T-cell (primary cell): ENCODE data around the gene USP2. TPM values are rescaled to one million over a fixed set of nuclear protein-coding genes. Genes with fewer than 3 reads are reported as not detected.

ENCODE experiments used
- ATAC-seq, 4 experiments: fragments of 200-7000 bp in 3 of 4; fragments of 150-1000 bp in 1 of 4; cut with Tn5 transposase; replicated peaks in 1 of 4; 1 replicate in 3 of 4; 2 replicates in 1 of 4; pipeline ENCODE4 v1.10.0; 2021; ENCODE audit warnings: moderate library complexity in 3 of 4, mild to moderate bottlenecking in 2 of 4, moderate number of reproducible peaks in 1 of 4
- CTCF ChIA-PET, 2 donors: fragments of 300-600 bp; sonication (Branson Sonifier 250); formaldehyde crosslinking; loops; one replicate each; lab custom pipeline; 2022; ENCODE audit warnings: antibody characterized with exemption in 2 of 2; lab: Charles Lee
- POLR2A ChIA-PET, 2 donors: fragments of 300-600 bp; sonication (Branson Sonifier 250); formaldehyde crosslinking; loops; one replicate each; lab custom pipeline; 2022; ENCODE audit warnings: antibody characterized with exemption in 2 of 2; lab: Charles Lee
- DNase-seq, 35 experiments: peaks; one replicate each; pipeline versions ENCODE4 v3.0.0 to v3.0.0-alpha.2; 2013 to 2023
- H3K27ac ChIP-seq: one replicate; pipeline ENCODE4 v1.5.1; 2013; ENCODE audit warnings: low read length
- H3K27me3 ChIP-seq, 2 experiments: replicated peaks in 1 of 2; 1 replicate in 1 of 2; 2 replicates in 1 of 2; pipeline versions ENCODE4 v1.6.1 to v1.7.0; 2013; ENCODE audit warnings: low read length in 1 of 2, mixed read lengths in 1 of 2; ENCODE audit not compliant: control insufficient read depth in 2 of 2, insufficient read depth in 2 of 2; ENCODE audit errors: extremely low read depth in 1 of 2
- H3K36me3 ChIP-seq, 2 donors: 1 replicate in 1 of 2; 2 replicates in 1 of 2; pipeline versions ENCODE4 v1.6.1 to v1.7.0; 2013; ENCODE audit warnings: low read length in 1 of 2; ENCODE audit not compliant: control insufficient read depth in 2 of 2, insufficient read depth in 1 of 2; ENCODE audit errors: extremely low read depth in 1 of 2
- H3K4me1 ChIP-seq, 2 experiments: 1 replicate in 1 of 2; 2 replicates in 1 of 2; pipeline versions ENCODE4 v1.6.1 to v1.7.0; 2013; ENCODE audit warnings: low read length in 2 of 2, mixed read lengths in 1 of 2; ENCODE audit not compliant: insufficient read depth in 2 of 2, control insufficient read depth in 1 of 2; ENCODE audit errors: extremely low read depth in 1 of 2
- H3K4me3 ChIP-seq, 2 donors: 1 replicate in 1 of 2; 2 replicates in 1 of 2; pipeline versions ENCODE4 v1.5.1 to v1.7.0; 2013; ENCODE audit warnings: mild to moderate bottlenecking in 2 of 2, low read length in 1 of 2, moderate library complexity in 1 of 2; ENCODE audit not compliant: control insufficient read depth in 1 of 2; ENCODE audit errors: extremely low read depth in 1 of 2
- H3K9me3 ChIP-seq: 2 replicates; pipeline ENCODE4 v1.7.0; 2013
- H3K27ac Mint-ChIP-seq, 2 donors: one replicate each; pipeline ENCODE4 v1.8.0; 2020 to 2021; ENCODE audit warnings: mild to moderate bottlenecking in 2 of 2, mixed read lengths in 2 of 2
- H3K27me3 Mint-ChIP-seq, 2 donors: one replicate each; pipeline ENCODE4 v1.8.0; 2021 to 2022; ENCODE audit warnings: mixed read lengths in 2 of 2
- H3K36me3 Mint-ChIP-seq: one replicate; pipeline ENCODE4 v1.8.0; 2021; ENCODE audit warnings: mixed read lengths
- H3K4me1 Mint-ChIP-seq, 3 donors: one replicate each; pipeline ENCODE4 v1.8.0; 2020 to 2022; ENCODE audit warnings: mixed read lengths in 3 of 3, mild to moderate bottlenecking in 1 of 3
- H3K4me3 Mint-ChIP-seq, 3 donors: one replicate each; pipeline ENCODE4 v1.8.0; 2020 to 2022; ENCODE audit warnings: mild to moderate bottlenecking in 3 of 3, mixed read lengths in 3 of 3, moderate library complexity in 3 of 3
- H3K9me3 Mint-ChIP-seq, 3 donors: one replicate each; pipeline ENCODE4 v1.8.0; 2020 to 2022; ENCODE audit warnings: mixed read lengths in 3 of 3
- WGBS: methylation state at CpG from one replicate; pipeline ENCODE4 v1.1.5; 2013; ENCODE audit warnings: missing lambda C conversion rate; ENCODE audit not compliant: insufficient coverage; 5-methylcytosine and 5-hydroxymethylcytosine counted together
- total RNA-seq, 35 experiments: library from RNA in 6 of 35; stranded (reverse) in 6 of 35; fragments of 120-200 nt in 1 of 35; gene quantifications; one replicate each; pipeline versions ENCODE4 v1.2.1 to v1.2.4 and lab custom pipeline; 2013 to 2026

USP2 gene
- total RNA-seq, 5 donors from 2014 or later (not counting 1 experiment from before 2014, with no cell fraction given), result 0.13 to 3.2 (median 0.44) TPM

DNA sequence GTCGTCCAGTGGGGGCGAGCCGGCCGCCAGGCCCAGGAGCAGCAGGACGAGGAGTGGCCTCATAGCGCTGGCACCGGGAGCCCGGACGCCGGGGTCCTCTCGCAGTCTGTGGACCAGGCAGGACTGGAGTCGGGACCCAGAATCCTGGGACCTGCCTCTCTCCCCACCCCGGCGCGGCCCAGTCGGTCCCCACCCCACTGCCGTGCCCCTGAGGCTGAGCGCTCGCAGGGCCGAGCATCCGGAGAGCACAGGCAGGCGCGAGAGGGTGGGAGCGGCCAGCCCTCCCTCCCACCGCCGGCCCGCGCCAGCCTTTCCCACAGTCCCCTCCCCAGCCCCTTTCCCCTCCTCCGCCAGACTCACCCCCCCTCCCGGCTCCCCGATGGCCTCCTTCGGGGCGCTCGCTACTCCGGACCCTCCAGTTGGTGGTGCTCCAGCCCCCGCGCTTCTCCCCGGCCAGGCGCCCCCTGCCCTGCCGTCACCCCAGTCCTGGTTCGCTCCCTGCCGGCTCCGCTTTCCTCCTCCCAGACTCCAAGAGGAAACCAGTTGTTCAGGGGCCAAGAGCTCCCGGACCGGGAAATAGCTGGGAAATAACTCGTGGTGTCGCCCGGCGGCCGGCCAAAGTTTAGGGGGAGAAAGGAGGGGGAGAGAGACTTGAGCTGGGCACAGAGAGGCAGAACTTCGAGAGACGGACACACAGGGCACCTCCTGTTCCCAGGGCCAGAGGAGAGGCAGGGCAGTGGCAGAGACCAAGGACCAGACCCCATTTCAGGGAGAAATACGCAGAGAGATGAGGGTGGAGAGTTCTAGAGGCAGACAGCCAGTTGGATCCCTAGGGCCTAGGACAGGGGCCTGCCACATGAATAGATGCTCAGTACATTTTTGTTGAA, 40.9 kb downstream of the USP2 start, which contains the start of gene C1QTNF5:
C1QTNF5 (minus strand) TSS at position 549 of the 887 bp plus-strand sequence; CDS start at position 63, 486 bp downstream.
- H3K4me3 ChIP-seq, result peak within 1 kb of the TSS in 1 of 2 donors; percentile 32
- no peaks in the 10 kb centered on the region for H3K9me3 ChIP-seq
- WGBS, result 13% methylated on average over 49 of the region's 53 CpGs
- H3K9me3 Mint-ChIP-seq, result no peaks in the 10 kb centered on the region
- POLR2A ChIA-PET, result interaction anchor here in 1 of 2 donors (0.6 kb wide), 1 partner anchor 864 kb away, joined by 6 read pairs; no protein-coding TSS in a partner anchor
- CTCF ChIA-PET, result no interaction called here
- peaks cover 9 to 42% of the 10 kb centered on the region in 2 experiments for H3K4me1 ChIP-seq
- H3K27me3 ChIP-seq, result peaks cover 6 to 74% of the 10 kb centered on the region in 2 experiments
- H3K36me3 Mint-ChIP-seq, result peaks cover 7% of the 10 kb centered on the region
- peaks cover 23 to 43% of the 10 kb centered on the region in 2 donors for H3K27me3 Mint-ChIP-seq
- H3K27ac ChIP-seq, result no peak within 1 kb of the TSS
- ATAC-seq, result peak in 2 of 4 experiments; percentile 7 to 20
- no peak within 1 kb of the TSS for H3K27ac Mint-ChIP-seq
- H3K36me3 ChIP-seq, result peaks cover 2 to 6% of the 10 kb centered on the region in 2 donors
- DNase-seq, result no peak
- peaks cover 24 to 33% (median 24%) of the 10 kb centered on the region in 3 donors for H3K4me1 Mint-ChIP-seq
- H3K4me3 Mint-ChIP-seq, result peak within 1 kb of the TSS in 1 of 3 donors; percentile 20

DNA sequence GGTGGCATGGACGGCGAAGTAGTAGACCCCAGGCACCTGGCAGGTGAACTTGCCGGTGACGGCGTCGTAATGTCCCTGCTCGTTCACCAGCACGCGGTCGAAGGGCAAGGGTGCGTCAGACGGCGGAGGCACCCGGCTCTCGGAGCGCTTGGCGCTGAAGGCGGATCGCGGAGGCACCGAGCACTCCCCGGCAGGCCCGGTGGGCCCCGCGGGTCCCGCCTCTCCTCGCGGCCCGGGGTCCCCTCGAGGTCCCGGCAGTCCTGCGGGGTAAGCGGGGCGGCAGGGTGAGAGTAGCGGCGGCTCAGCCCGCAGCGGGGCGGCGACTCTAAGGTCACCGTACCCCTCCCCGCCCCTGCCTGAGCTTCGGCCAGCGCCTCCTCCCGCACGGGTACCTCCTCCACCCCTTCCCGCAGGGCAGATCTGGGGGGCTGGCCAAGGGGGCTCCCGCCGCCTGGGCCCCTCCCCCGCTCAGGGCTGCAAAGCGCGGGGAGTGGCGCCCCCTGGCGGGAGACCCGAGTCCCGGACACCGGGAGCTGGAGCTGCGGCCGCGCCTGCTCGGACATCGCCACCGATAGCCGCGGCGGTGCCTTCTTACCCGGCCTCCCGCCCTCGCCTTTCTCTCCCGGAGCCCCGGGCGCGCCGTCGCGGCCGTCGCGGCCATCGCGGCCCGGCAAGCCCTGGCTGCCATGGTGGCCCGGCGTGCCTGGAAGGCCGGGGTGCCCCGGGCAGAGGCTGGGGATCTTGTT, 41.7 kb downstream of the USP2 start:
- POLR2A ChIA-PET, result no interaction called here

DNA sequence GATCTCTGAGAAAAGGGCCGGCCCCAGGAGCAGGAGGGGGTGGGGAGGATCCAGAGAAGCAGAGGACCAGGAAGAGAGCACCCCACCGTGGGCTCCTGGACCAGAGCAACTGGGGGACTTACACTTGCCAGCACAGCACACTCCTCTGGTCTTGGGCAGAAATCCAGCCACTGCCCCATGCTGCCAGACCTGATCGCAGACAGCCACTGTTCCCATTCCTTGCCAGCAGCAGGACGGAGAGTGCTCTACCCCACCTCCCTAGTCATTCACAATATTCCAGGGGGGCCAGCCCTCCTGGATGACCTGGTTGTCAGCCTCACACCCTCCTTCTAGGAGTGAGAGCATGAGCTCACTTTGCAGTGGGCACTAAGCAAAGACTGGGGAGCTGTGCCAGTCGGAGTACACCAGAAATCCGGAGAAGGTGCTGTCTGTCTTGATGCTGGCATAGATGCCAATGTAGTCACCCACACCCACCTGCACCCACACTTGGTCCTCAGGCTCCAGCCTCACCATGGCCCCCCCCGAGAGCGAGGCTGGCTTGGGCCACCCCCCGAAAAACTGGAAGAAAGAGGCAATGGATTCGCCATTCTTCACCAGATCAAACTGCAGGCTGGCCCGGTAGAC, 42.4 kb downstream of the USP2 start:
- Histone ChIP-seq H3K36me3 (peaks cover 2 to 6% of the 10 kb centered on the region in 2 donors), H3K27me3 (peaks cover 6 to 59% of the 10 kb centered on the region in 2 experiments), H3K9me3 (no peaks in the 10 kb centered on the region), H3K4me3 (no peak overlapping the region), H3K27ac (no peak overlapping the region), H3K4me1 (peaks cover 14 to 52% of the 10 kb centered on the region in 2 experiments)
- no peaks in the 10 kb centered on the region for H3K9me3 Mint-ChIP-seq
- ChIA-PET POLR2A (no interaction called here), CTCF (interaction anchor here (0.6 to 2.8 kb wide), 8 partner anchors 9 to 843 kb away, joined by 3 to 11 read pairs (median 6); no protein-coding TSS in a partner anchor)
- WGBS, result 85% methylated on average over 10 of the region's 11 CpGs
- peak overlapping the region in 1 of 2 donors; percentile 27 for H3K27ac Mint-ChIP-seq
- H3K27me3 Mint-ChIP-seq, result peaks cover 18 to 39% of the 10 kb centered on the region in 2 donors
- H3K4me3 Mint-ChIP-seq, result peak overlapping the region in 2 of 3 donors; percentile 31 to 65
- ATAC-seq (no peak), DNase-seq (no peak)
- H3K36me3 Mint-ChIP-seq, result peaks cover 7% of the 10 kb centered on the region
- H3K4me1 Mint-ChIP-seq, result peaks cover 32 to 47% (median 36%) of the 10 kb centered on the region in 3 donors

More for the DNA sequence above, 41.7 kb downstream of the USP2 start:
- peak overlapping the region in 1 of 2 donors; percentile 32 for H3K4me3 ChIP-seq
- peaks cover 28 to 41% (median 32%) of the 10 kb centered on the region in 3 donors for H3K4me1 Mint-ChIP-seq
- CTCF ChIA-PET, result interaction anchor here in 1 of 2 donors (2.8 kb wide), 1 partner anchor 18 kb away, joined by 10 read pairs; no protein-coding TSS in a partner anchor
- no peaks in the 10 kb centered on the region for H3K9me3 Mint-ChIP-seq
- peaks cover 13 to 50% of the 10 kb centered on the region in 2 experiments for H3K4me1 ChIP-seq
- no peak overlapping the region for H3K27ac ChIP-seq
- H3K27me3 ChIP-seq, result peaks cover 6 to 65% of the 10 kb centered on the region in 2 experiments
- ATAC-seq, result peak in 2 of 4 experiments; percentile 5 to 28
- no peaks in the 10 kb centered on the region for H3K9me3 ChIP-seq
- H3K36me3 ChIP-seq, result peaks cover 2 to 6% of the 10 kb centered on the region in 2 donors
- WGBS, result 18% methylated on average over 73 of the region's 86 CpGs
- H3K4me3 Mint-ChIP-seq, result peak overlapping the region in 2 of 3 donors; percentile 31 to 65
- peaks cover 18 to 39% of the 10 kb centered on the region in 2 donors for H3K27me3 Mint-ChIP-seq
- peaks cover 7% of the 10 kb centered on the region for H3K36me3 Mint-ChIP-seq
- H3K27ac Mint-ChIP-seq, result no peak overlapping the region
- peak in 2 of 35 experiments; percentile 41 to 53 for DNase-seq

DNA sequence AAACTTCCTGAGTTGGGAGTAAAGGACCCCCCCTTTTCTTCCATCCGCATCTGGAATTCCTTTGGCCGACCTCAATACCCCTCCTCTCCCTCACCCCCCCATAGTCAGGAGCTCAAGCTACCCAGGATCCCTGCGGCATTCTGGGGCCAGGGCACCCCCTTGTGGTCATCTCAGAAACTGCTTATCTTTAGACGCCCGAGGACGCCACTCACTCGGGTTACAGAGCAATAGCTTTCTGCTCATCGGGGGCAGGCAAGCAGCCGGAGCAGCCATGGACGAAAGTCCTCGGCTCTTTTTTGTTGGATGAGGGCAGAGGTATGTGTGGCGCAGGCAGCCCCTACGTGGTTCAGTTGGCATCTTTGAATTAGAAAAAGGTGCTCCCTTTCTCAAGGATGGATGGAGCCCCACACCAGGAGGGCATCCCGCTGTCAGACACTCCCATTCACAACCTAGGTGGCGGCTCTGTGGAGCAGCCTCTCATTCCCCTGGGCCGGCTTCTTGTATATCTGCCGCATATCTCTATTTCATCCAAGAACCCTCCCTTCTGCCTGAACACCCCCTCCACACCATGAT, 43.1 kb downstream of the USP2 start:
- H3K4me1 Mint-ChIP-seq, result peaks cover 38 to 50% (median 40%) of the 10 kb centered on the region in 3 donors
- peaks cover 7% of the 10 kb centered on the region for H3K36me3 Mint-ChIP-seq
- no peak overlapping the region for H3K27ac ChIP-seq
- 38% methylated on average over 10 of the region's 17 CpGs for WGBS
- ATAC-seq (peak in 3 of 4 experiments; percentile 17 to 23 (median 23)), DNase-seq (peak in 34 of 35 experiments; percentile 22 to 84 (median 60))
- CTCF ChIA-PET, result interaction anchor here (0.6 to 2.8 kb wide), 27 partner anchors 9 to 1273 kb away, joined by 3 to 11 read pairs (median 4); partner anchors contain the start of genes CBL (in 2 of the 2) and NLRX1 (in 1 of the 2)
- POLR2A ChIA-PET, result interaction anchor here (0.5 to 0.6 kb wide), 5 partner anchors 10 to 734 kb away, joined by 5 to 14 read pairs (median 10); no protein-coding TSS in a partner anchor
- H3K4me3 ChIP-seq, result no peak overlapping the region
- H3K4me3 Mint-ChIP-seq, result peak overlapping the region in 2 of 3 donors; percentile 26 to 65
- H3K36me3 ChIP-seq, result peaks cover 2 to 6% of the 10 kb centered on the region in 2 donors
- H3K27me3 Mint-ChIP-seq, result peaks cover 15 to 34% of the 10 kb centered on the region in 2 donors
- no peak overlapping the region for H3K27ac Mint-ChIP-seq
- H3K27me3 ChIP-seq, result peaks cover 6 to 53% of the 10 kb centered on the region in 2 experiments
- H3K9me3 ChIP-seq, result no peaks in the 10 kb centered on the region
- H3K9me3 Mint-ChIP-seq, result no peaks in the 10 kb centered on the region
- H3K4me1 ChIP-seq, result peaks cover 14 to 58% of the 10 kb centered on the region in 2 experiments

DNA sequence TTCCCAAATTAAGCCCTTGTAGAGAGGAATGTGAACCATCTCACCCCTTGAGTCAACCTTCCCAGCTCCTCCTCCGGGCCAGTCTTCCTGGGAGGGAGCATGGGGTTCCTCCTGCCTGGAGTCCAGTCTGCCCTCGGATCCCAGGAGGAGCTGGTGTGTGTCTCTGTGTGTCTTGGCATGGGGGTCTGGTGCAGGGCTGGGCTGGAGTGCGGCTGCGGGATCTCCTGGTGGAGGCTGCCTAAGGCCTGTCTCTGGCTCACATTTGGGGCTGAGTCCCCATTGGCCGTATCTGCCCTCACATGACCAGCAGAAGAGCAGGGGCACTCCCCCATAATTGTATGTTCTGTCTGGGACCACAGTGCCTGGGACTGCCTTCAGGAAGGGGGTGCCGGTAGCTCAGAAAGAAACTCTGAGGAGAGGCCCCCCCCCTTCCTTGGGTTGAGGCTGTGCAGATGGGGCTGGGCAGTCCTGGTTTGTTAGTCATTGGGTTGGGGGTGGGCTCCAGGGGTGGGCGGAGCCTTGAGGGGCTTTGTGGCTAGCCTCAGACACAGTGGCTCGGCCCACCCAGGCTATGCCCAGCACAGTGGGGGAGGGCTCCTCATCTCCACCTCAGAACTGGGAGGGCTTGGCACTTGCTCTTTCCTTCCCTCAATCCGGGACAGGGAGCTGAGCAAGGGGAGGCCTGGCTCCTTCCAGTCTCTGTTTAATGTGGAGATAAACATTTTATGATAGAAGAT, 43.7 kb downstream of the USP2 start:
- Histone ChIP-seq H3K27me3 (peaks cover 6 to 47% of the 10 kb centered on the region in 2 experiments), H3K27ac (no peak overlapping the region), H3K36me3 (peaks cover 2 to 6% of the 10 kb centered on the region in 2 donors), H3K9me3 (no peaks in the 10 kb centered on the region), H3K4me3 (no peak overlapping the region), H3K4me1 (peaks cover 14 to 58% of the 10 kb centered on the region in 2 experiments)
- WGBS, result 100% methylated on average over 1 of the region's 9 CpGs
- ChIA-PET POLR2A (interaction anchor here (0.6 kb wide), 3 partner anchors 16 to 324 kb away, joined by 3 to 11 read pairs (median 8); no protein-coding TSS in a partner anchor), CTCF (interaction anchor here (0.5 to 2.8 kb wide), 28 partner anchors 9 to 1274 kb away, joined by 3 to 11 read pairs (median 4); partner anchors contain the start of genes CBL (in 2 of the 2), C2CD2L (in 1 of the 2), MFRP (in 1 of the 2) and NLRX1 (in 1 of the 2))
- Mint-ChIP-seq H3K27ac (no peak overlapping the region), H3K27me3 (peaks cover 12 to 28% of the 10 kb centered on the region in 2 donors), H3K4me1 (peaks cover 38 to 55% (median 42%) of the 10 kb centered on the region in 3 donors), H3K4me3 (peak overlapping the region in 1 of 3 donors; percentile 93), H3K36me3 (peaks cover 7% of the 10 kb centered on the region), H3K9me3 (no peaks in the 10 kb centered on the region)
- DNase-seq, result no peak
- no peak for ATAC-seq
